Stimulated activated memory B cell treated with anti-CD40 and anti-IgM and Interleukin-4, amounts not matched to agents 10 μg/mL and 1 μg/mL and 100 μg/mL, for 72 hours (primary cell): ENCODE measurements around the gene CPEB3.
"Not testable (repeated sequence)": the region's sequence is repeated elsewhere in the genome, so short reads cannot be mapped to it uniquely, and the experiment has no call there.

ENCODE experiments used
- ATAC-seq: fragments of 150-1000 bp; cut with Tn5 transposase; 2 replicates; pipeline ENCODE4 v1.10.0; 2021
- H3K27ac Mint-ChIP-seq: one replicate; pipeline ENCODE4 v1.8.0; 2022; ENCODE audit warnings: mild to moderate bottlenecking, mixed read lengths
- H3K27me3 Mint-ChIP-seq: one replicate; pipeline ENCODE4 v1.8.0; 2022; ENCODE audit warnings: mixed read lengths
- H3K36me3 Mint-ChIP-seq: one replicate; pipeline ENCODE4 v1.8.0; 2022; ENCODE audit warnings: mixed read lengths
- H3K4me1 Mint-ChIP-seq: one replicate; pipeline ENCODE4 v1.8.0; 2022; ENCODE audit warnings: mixed read lengths
- H3K4me3 Mint-ChIP-seq: one replicate; pipeline ENCODE4 v1.8.0; 2022; ENCODE audit warnings: mild to moderate bottlenecking, moderate library complexity, mixed read lengths
- H3K9me3 Mint-ChIP-seq: one replicate; pipeline ENCODE4 v1.8.0; 2022; ENCODE audit warnings: mixed read lengths

The CPEB3 gene

DNA sequence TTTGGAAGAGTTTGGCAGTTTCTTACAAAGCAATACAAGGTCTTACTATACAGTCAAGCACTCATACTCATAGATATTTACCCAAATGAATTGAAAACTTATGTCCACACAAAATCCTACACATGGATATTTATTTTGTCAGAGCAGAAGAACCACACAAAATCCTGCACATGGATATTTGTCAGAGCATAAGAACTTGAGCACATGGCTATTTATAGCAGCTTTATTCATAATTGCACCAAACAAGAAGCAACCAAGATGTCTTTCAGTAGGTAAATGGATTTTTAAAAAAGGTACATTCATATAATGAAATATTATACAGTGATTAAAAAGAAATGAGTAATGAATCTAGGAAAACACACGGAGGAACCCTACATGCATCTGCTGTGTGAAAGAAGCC lies 251.9 kb downstream of the CPEB3 start:
- Mint-ChIP-seq H3K36me3 (peaks cover 21% of the 10 kb centered on the region), H3K4me3 (no peak overlapping the region), H3K9me3 (peaks cover under 1% of the 10 kb centered on the region), H3K27me3 (no peaks in the 10 kb centered on the region), H3K27ac (no peak overlapping the region), H3K4me1 (peaks cover 6% of the 10 kb centered on the region)
- no peak for ATAC-seq

DNA sequence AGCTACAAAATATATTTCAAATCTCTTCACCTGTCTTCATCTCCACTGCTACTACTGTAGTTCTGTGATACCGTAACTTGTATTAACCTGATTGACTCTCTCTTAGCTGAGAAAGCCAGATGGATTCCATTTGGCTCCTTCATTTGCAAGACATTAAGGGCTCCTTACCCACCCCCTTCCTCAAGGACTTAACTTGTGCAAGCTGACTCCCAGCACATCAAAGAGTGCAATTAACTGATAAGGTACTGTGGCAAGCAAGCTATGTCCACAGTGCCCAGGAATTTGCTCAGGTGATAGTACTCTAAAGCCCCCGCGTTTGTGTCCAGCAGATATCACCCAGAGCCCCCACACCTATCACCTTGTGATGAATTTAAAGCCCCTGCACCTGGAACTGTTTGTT lies 257.8 kb downstream of the CPEB3 start:
- H3K27me3 Mint-ChIP-seq, H3K4me3 Mint-ChIP-seq, H3K9me3 Mint-ChIP-seq, H3K27ac Mint-ChIP-seq, ATAC-seq, H3K4me1 Mint-ChIP-seq: not testable (repeated sequence)
- H3K36me3 Mint-ChIP-seq, result peaks cover 56% of the 10 kb centered on the region

DNA sequence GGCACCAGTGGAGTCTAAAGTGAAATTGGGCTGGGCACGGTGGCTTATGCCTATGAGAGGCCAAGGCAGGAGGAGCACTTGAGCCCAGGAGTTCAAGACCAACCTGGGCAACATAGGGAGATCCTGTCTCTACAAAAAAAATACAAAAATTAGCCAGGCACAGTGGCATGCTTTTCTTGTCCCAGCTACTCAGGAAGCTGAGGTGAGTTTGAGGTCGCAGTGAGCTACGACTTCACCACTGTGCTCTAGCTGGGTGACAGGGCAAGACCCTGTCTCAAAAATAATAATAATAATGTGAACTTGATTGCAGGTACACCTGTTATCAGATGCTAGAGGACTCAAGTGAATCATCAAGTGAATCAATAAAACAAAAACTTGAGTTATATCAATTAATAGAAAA lies 259.3 kb downstream of the CPEB3 start:
- Mint-ChIP-seq H3K27ac (no peak overlapping the region), H3K36me3 (peaks cover 69% of the 10 kb centered on the region), H3K27me3 (no peaks in the 10 kb centered on the region), H3K4me1 (no peaks in the 10 kb centered on the region), H3K9me3 (peaks cover 4% of the 10 kb centered on the region), H3K4me3 (no peak overlapping the region)
- ATAC-seq, result no peak

DNA sequence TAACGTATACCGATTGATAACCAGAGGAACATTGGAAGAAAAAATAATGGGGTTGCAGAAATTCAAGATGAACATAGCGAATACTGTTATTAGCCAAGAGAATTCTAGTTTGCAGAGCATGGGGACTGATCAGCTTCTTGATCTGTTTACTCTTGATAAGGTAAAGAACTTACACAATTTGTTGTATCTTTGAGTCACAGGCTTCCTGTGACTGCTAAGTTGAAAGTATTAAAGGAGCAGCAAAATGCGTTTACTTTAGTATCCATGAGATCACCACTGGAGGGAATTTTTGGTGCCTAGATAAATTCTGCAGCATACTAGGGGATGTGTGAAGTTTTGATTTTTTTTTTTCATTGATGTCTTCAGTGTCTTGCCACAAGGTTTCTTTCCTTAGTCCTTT lies 263.7 kb downstream of the CPEB3 start:
- H3K27ac Mint-ChIP-seq, result no peak overlapping the region
- no peaks in the 10 kb centered on the region for H3K9me3 Mint-ChIP-seq
- no peaks in the 10 kb centered on the region for H3K4me1 Mint-ChIP-seq

DNA sequence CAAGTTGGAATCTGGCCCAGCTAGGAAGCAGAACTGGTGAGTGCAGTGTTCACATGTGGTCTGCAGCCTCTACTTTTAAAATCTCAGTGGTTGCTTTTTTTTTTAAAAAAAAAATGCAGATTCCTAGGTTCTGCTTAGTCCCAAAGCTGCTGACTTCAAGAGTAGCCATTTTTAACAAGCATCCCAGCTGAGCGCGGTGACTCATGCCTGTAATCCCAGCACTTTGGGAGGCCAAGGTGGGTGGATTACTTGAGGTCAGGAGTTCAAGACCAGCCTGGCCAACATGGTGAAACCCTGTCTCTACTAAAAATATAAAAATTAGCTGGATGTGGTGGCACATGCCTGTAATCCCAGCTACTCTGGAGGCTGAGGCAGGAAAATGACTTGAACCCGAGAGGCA lies 265.5 kb downstream of the CPEB3 start:
- H3K9me3 Mint-ChIP-seq, H3K4me1 Mint-ChIP-seq, H3K4me3 Mint-ChIP-seq, H3K27ac Mint-ChIP-seq, ATAC-seq, H3K27me3 Mint-ChIP-seq: not testable (repeated sequence)
- peaks cover 50% of the 10 kb centered on the region for H3K36me3 Mint-ChIP-seq

More for the DNA sequence above, 263.7 kb downstream of the CPEB3 start:
- H3K36me3 Mint-ChIP-seq, result peaks cover 53% of the 10 kb centered on the region
- no peak for ATAC-seq
- no peaks in the 10 kb centered on the region for H3K27me3 Mint-ChIP-seq
- no peak overlapping the region for H3K4me3 Mint-ChIP-seq

DNA sequence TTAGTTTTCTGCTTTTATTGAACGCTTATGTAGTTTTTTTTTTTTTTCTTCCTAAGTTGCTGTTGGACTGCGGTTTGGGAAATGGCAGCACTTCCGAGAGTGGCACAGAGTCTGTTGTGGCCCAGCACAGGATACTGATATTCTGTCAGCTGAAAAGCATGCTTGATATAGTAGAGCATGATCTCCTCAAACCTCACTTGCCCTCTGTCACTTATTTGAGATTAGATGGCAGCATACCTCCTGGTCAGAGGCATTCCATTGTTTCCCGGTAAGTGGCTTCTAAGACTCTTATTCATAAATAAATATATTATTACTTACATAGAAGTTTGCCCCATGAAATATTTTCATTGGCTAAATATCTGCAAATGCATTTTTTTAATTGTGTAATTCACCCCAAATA lies 266.2 kb downstream of the CPEB3 start:
- no peak overlapping the region for H3K27ac Mint-ChIP-seq
- no peak for ATAC-seq
- H3K27me3 Mint-ChIP-seq, result no peaks in the 10 kb centered on the region
- no peaks in the 10 kb centered on the region for H3K9me3 Mint-ChIP-seq
- no peaks in the 10 kb centered on the region for H3K4me1 Mint-ChIP-seq
- H3K36me3 Mint-ChIP-seq, result peaks cover 52% of the 10 kb centered on the region
- no peak overlapping the region for H3K4me3 Mint-ChIP-seq

DNA sequence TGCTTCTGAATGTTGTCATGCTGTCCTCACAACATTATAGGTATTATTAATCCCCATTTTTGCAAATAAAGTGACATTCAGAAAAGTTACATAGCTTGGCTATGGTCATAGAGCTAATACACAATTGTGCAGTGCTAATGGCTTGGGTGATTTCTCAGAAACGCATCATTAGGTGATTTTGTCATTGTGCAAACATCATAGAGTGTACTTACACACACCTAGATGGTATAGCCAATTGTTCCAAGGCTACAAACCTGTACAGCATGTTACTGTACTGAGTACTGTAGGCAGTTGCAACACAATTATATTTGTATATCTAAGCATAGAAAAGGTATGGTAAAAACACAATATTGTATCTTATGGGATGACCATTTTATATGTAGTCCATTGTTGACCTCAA lies 276.3 kb downstream of the CPEB3 start:
- no peak for ATAC-seq
- Mint-ChIP-seq H3K36me3 (peaks cover 68% of the 10 kb centered on the region), H3K27me3 (no peaks in the 10 kb centered on the region)

DNA sequence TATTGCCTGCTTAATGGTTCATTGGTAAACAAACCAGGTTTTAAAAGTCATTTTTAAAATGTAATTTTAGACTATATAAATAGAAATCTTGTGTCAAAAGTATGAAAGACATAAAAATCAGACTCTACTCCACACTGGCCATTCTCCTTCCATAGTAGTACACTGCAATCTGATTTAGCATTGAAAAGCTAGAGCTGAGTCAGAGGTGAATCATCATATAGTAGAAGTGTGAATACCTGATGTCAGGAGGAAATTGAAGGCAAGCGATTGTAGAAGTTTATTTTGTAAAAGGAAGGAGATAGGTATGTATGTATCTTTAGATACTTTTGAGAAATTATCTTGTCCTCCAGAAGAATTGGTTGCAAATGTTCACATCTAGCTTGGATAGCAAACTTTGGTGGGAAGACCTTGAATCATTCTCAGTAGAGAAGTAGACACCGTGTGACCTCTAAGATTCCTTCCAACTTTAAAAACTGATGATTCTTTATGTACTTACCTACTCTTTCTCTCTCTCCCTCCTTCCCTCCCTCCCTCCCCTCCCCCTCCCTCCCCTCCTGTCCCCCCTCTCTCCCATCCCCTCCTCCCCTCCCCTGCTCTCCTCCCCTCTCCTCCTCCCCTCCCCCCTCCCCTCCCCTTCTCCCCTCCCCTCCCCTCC lies 279.2 kb downstream of the CPEB3 start:
- no peak for ATAC-seq
- peaks cover 50% of the 10 kb centered on the region for H3K36me3 Mint-ChIP-seq
- H3K4me1 Mint-ChIP-seq, result no peaks in the 10 kb centered on the region
- H3K4me3 Mint-ChIP-seq, result no peak overlapping the region
- H3K27ac Mint-ChIP-seq, result no peak overlapping the region
- H3K27me3 Mint-ChIP-seq, result no peaks in the 10 kb centered on the region
- H3K9me3 Mint-ChIP-seq, result no peaks in the 10 kb centered on the region

More for the DNA sequence above, 276.3 kb downstream of the CPEB3 start:
- no peak overlapping the region for H3K4me3 Mint-ChIP-seq
- no peaks in the 10 kb centered on the region for H3K4me1 Mint-ChIP-seq
- no peaks in the 10 kb centered on the region for H3K9me3 Mint-ChIP-seq
- H3K27ac Mint-ChIP-seq, result no peak overlapping the region

DNA sequence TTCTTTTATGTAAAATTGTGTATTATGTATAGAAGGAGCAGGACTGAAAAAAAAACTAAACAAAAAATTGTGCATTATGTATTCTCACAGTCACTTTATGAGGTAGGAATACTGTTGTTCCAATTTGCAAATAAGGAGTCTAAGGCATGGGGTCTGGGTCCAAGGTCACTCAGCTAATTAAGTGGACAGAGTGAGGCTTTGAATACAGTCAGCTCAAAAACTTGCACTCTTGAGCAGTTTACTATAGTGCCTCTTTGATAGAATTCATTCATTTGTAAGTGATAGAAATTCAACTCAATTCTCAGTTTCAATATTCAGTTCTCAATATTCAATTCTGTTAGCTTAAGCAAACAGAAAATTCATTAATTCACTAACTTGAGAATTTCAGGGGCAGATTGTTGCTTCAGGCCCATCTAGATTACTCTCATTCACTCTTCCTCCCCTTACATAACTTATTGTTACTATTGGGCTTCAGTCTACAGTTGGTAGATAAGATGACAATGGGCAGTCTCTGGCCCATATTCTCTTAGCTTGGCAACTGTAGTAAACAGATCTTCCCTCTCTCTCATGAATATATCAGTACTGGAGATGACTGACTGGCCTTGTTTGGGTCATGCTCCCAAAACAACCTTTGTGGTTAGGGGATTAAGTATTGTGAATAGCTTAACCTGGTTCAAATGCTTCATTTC lies 280.7 kb downstream of the CPEB3 start:
- no peak for ATAC-seq
- no peak overlapping the region for H3K27ac Mint-ChIP-seq
- peaks cover 46% of the 10 kb centered on the region for H3K36me3 Mint-ChIP-seq

DNA sequence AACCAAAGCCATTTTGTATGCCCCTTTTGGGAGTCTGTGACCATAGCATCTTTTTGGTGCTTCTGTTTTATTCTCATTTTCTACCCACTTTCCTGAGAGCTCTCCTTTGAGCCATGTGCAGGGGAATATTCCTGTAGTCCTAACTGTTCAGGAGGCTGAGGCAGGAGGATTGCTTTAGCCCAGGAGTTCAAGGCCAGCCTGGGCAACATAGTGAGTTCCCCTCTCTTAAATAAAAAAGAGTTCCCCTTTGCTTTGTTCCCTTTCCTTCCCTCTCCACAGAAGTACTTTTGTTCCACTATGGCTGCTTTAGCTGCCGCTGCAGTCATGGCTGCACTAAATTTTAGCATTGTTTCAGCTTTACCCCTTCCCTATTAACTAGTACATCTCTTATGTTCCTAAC lies 281.4 kb downstream of the CPEB3 start:
- Mint-ChIP-seq H3K36me3 (peaks cover 52% of the 10 kb centered on the region), H3K4me1 (no peaks in the 10 kb centered on the region)

More for the DNA sequence above, 280.7 kb downstream of the CPEB3 start:
- no peaks in the 10 kb centered on the region for H3K27me3 Mint-ChIP-seq
- no peaks in the 10 kb centered on the region for H3K4me1 Mint-ChIP-seq
- no peaks in the 10 kb centered on the region for H3K9me3 Mint-ChIP-seq
- H3K4me3 Mint-ChIP-seq, result no peak overlapping the region

DNA sequence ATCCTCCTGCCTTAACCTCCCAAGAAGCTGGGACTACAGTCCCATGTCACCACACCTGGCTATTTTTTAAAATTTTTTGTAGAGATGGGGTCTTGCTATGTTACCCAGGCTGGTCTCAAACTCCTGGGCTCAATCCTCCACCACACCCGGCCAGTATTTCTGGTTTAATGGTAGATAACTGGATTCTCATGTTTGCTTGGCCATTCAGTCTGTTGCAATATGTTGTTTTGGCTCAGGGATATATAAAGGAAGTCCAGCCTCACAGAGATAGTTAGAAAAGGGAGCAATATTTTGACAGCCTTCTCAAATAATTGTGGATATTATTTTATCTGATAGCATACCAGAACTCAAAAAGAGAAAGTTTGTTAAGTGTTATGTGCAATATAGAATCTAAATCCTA lies 284.9 kb downstream of the CPEB3 start:
- no peak for ATAC-seq
- Mint-ChIP-seq H3K4me3 (no peak overlapping the region), H3K4me1 (no peaks in the 10 kb centered on the region), H3K27me3 (no peaks in the 10 kb centered on the region), H3K27ac (no peak overlapping the region), H3K9me3 (no peaks in the 10 kb centered on the region), H3K36me3 (peaks cover 69% of the 10 kb centered on the region)

More for the DNA sequence above, 281.4 kb downstream of the CPEB3 start:
- no peak for ATAC-seq
- H3K4me3 Mint-ChIP-seq, result no peak overlapping the region
- no peaks in the 10 kb centered on the region for H3K27me3 Mint-ChIP-seq
- H3K9me3 Mint-ChIP-seq, result no peaks in the 10 kb centered on the region
- no peak overlapping the region for H3K27ac Mint-ChIP-seq

DNA sequence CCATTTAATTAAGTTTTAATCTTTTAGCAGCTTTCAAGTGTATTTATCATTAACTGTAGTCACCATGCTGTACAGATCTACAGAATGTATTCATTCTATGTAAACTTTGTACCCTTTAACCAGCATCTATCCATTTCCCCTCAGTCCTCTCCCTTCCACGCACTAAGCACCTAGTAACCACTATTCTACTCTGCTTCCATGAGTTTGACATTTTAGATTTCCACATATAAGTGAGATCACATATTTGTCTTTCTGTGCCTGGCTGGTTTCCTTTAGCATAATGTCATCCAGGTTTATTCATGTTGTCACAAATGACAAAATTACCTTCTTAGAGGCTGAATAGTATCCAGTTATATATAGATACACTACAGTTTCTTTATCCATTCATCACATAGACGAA lies 287.6 kb downstream of the CPEB3 start:
- H3K4me1 Mint-ChIP-seq, result no peaks in the 10 kb centered on the region
- no peak overlapping the region for H3K4me3 Mint-ChIP-seq
- no peaks in the 10 kb centered on the region for H3K27me3 Mint-ChIP-seq
- H3K9me3 Mint-ChIP-seq, result peaks cover 2% of the 10 kb centered on the region
- ATAC-seq, result no peak
- peaks cover 72% of the 10 kb centered on the region for H3K36me3 Mint-ChIP-seq
- H3K27ac Mint-ChIP-seq, result no peak overlapping the region

DNA sequence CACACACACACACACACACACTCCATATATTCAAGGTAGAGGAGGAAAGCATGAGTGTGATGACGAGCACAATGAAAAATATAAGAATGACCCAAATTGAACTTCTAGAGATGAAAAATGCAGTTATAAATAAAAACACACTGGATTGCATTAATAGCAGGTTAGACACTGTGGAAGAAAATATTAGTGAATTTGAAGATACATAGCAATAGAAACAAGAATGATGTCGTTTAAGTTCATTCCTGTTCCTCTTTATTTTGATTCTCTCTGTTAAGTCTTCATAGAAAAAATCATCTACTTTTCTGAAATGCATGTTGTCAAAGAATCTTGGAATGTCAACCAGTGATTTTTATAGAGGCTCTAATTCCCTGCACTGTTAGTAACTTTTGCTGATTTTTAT lies 288.9 kb downstream of the CPEB3 start:
- no peak overlapping the region for H3K4me3 Mint-ChIP-seq
- H3K4me1 Mint-ChIP-seq, result no peaks in the 10 kb centered on the region
- peaks cover 84% of the 10 kb centered on the region for H3K36me3 Mint-ChIP-seq
- no peak overlapping the region for H3K27ac Mint-ChIP-seq
- ATAC-seq, result no peak
- H3K27me3 Mint-ChIP-seq, result no peaks in the 10 kb centered on the region
- H3K9me3 Mint-ChIP-seq, result peaks cover 2% of the 10 kb centered on the region

DNA sequence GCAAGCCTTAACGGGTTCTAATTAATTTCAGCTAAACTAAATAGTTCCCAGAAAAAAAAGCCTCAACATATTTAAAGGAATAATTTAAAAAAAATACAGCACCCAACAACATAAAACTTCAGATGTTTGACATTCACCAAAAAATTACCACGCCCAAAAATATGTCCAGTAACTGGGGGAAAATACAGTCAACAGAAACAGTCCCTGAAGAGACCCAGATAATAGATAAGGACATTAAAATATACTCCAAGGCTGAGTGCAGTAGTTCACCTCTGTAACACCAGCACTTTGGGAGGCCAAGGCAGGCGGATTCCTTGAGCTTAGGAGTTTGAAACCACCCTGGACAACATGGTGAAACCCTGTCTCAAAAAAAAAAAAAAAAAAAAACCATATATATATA lies 289.3 kb downstream of the CPEB3 start:
- peaks cover 85% of the 10 kb centered on the region for H3K36me3 Mint-ChIP-seq

More for the DNA sequence above, 289.3 kb downstream of the CPEB3 start:
- Mint-ChIP-seq H3K4me3 (no peak overlapping the region), H3K4me1 (no peaks in the 10 kb centered on the region), H3K27ac (no peak overlapping the region), H3K9me3 (peaks cover 2% of the 10 kb centered on the region), H3K27me3 (no peaks in the 10 kb centered on the region)
- ATAC-seq, result no peak
